Activated CD4-positive, alpha-beta T cell treated with anti-CD3 and anti-CD28 coated beads, Interleukin-2, amount 10 ng/mL, durations not matched to agents 7 days and 5 days (primary cell): ENCODE results near the gene PSRC1. TPM values are rescaled to one million over a fixed set of nuclear protein-coding genes. Genes with fewer than 3 reads are reported as not detected.

Experiments
- CTCF ChIA-PET: fragments of 350-600 bp; sonication (Branson Sonifier 250); formaldehyde crosslinking; loops from one replicate; lab custom pipeline; 2021; ENCODE audit warnings: antibody characterized with exemption; lab: Charles Lee
- POLR2A ChIA-PET: fragments of 350-600 bp; sonication (Branson Sonifier 250); formaldehyde crosslinking; loops from one replicate; lab custom pipeline; 2021; ENCODE audit warnings: antibody characterized with exemption; lab: Charles Lee
- DNase-seq: peaks from one replicate; pipeline ENCODE4 v3.0.0-alpha.2; 2020
- H3K27ac Mint-ChIP-seq: one replicate; pipeline ENCODE4 v1.8.0; 2021; ENCODE audit warnings: mild to moderate bottlenecking, moderate library complexity, mixed read lengths
- H3K27me3 Mint-ChIP-seq: one replicate; pipeline ENCODE4 v1.8.0; 2021; ENCODE audit warnings: mixed read lengths
- H3K36me3 Mint-ChIP-seq: one replicate; pipeline ENCODE4 v1.8.0; 2021; ENCODE audit warnings: low read depth, mixed read lengths
- H3K4me1 Mint-ChIP-seq: one replicate; pipeline ENCODE4 v1.8.0; 2021; ENCODE audit warnings: mixed read lengths
- H3K4me3 Mint-ChIP-seq: one replicate; pipeline ENCODE4 v1.8.0; 2021; ENCODE audit warnings: mild to moderate bottlenecking, moderate library complexity, mixed read lengths
- H3K9me3 Mint-ChIP-seq: one replicate; pipeline ENCODE4 v1.8.0; 2021; ENCODE audit warnings: mixed read lengths
- total RNA-seq, 2 experiments: library from RNA; stranded (reverse); gene quantifications; one replicate each; pipeline ENCODE4 v1.2.3, GENCODE V29; 2021

Gene PSRC1
- total RNA-seq, 2 experiments from 2014 or later = 32.7 to 34.5 TPM

DNA sequence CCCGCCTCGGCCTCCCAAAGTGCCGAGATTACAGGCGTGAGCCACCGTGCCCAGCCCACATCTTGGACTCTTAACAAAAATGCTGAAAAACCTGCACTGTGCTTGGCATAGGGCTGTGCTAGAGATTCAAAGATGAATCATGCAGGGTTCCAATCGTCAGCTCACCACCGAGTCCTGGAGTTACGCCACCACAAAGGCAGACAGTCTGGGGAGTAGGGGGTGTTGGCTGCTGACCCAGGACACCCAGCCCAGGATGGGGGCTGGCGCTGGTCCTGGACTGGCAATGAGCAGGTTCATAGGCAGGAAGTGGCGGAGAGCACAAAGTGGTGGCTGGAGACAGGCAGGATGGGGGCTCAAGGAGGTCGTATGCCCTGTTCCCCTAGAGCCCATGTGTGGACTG lies 16.0 kb downstream of the PSRC1 start:
- Mint-ChIP-seq H3K36me3 (no peaks in the 10 kb centered on the region), H3K4me1 (peaks cover 3% of the 10 kb centered on the region), H3K27me3 (no peaks in the 10 kb centered on the region), H3K27ac (no peak overlapping the region), H3K9me3 (no peaks in the 10 kb centered on the region), H3K4me3 (no peak overlapping the region)
- POLR2A ChIA-PET = no interaction called here
- CTCF ChIA-PET = interaction anchor here (1.3 kb wide), 1 partner anchor 27 kb away, joined by 3 read pairs; no protein-coding TSS in a partner anchor
- no peak for DNase-seq

DNA sequence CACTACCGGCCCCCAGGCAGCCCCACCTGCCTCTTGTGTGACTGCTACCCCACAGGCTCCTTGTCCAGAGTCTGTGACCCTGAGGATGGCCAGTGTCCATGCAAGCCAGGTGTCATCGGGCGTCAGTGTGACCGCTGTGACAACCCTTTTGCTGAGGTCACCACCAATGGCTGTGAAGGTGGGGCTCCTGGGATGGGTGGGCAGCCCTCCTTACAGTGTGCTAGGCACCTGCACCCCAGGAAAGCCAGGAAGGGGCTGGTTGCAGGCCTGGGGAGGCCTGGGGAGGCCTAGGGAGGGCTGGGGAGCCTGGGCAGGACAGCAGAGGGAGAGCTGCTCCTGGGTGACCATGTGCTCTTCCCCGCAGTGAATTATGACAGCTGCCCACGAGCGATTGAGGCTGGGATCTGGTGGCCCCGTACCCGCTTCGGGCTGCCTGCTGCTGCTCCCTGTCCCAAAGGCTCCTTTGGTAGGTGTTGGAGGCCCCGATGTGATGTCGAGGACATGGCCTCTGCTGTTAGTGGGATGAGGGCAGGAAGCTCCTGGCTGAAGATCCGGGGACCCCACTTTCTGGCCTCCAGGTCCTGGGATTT lies 17.1 kb downstream of the PSRC1 start:
- Mint-ChIP-seq H3K9me3 (no peaks in the 10 kb centered on the region), H3K27ac (no peak overlapping the region), H3K36me3 (no peaks in the 10 kb centered on the region), H3K4me3 (no peak overlapping the region), H3K4me1 (peaks cover 3% of the 10 kb centered on the region), H3K27me3 (no peaks in the 10 kb centered on the region)
- ChIA-PET CTCF (interaction anchor here (0.9 to 1.3 kb wide), 2 partner anchors 12 to 26 kb away, joined by 3 read pairs; no protein-coding TSS in a partner anchor), POLR2A (interaction anchor here (0.5 kb wide), 1 partner anchor 161 kb away, joined by 7 read pairs; no protein-coding TSS in a partner anchor)
- DNase-seq = no peak

- H3K4me1 Mint-ChIP-seq = peaks cover 3% of the 10 kb centered on the region
- DNase-seq = no peak
- H3K27me3 Mint-ChIP-seq = no peaks in the 10 kb centered on the region
- POLR2A ChIA-PET = no interaction called here
- no peak overlapping the region for H3K27ac Mint-ChIP-seq
- no peak overlapping the region for H3K4me3 Mint-ChIP-seq
- CTCF ChIA-PET = interaction anchor here (0.9 to 3.3 kb wide), 7 partner anchors 12 to 267 kb away, joined by 3 to 16 read pairs (median 7); partner anchors contain the start of genes SARS1 and SORT1
- H3K36me3 Mint-ChIP-seq = no peaks in the 10 kb centered on the region
- no peaks in the 10 kb centered on the region for H3K9me3 Mint-ChIP-seq
These were observed 17.9 kb downstream of the PSRC1 start for GRCh38 chr1:109265016-109265415.

DNA sequence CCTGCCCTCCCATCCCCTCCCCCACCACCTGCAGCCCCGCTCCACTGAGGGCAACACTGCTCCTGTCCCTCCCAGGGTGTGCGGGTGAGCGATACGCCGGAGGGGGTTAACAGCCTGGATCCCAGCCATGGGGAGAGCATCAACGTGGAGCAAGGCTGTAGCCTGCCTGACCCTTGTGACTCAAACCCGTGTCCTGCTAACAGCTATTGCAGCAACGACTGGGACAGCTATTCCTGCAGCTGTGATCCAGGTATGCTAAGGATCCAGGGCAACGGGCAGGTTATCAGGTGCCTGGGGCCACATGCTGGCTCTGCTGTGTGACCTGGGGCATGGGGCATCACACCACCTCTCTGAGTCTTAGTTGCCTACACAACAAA lies 18.6 kb downstream of the PSRC1 start:
- no peak for DNase-seq
- no peaks in the 10 kb centered on the region for H3K36me3 Mint-ChIP-seq
- no peak overlapping the region for H3K4me3 Mint-ChIP-seq
- H3K27ac Mint-ChIP-seq = no peak overlapping the region
- ChIA-PET POLR2A (no interaction called here), CTCF (interaction anchor here (0.6 to 3.3 kb wide), 15 partner anchors 9 to 277 kb away, joined by 3 to 16 read pairs (median 3); partner anchors contain the start of genes PSRC1, SARS1 and SORT1)
- peaks cover 3% of the 10 kb centered on the region for H3K4me1 Mint-ChIP-seq
- H3K9me3 Mint-ChIP-seq = no peaks in the 10 kb centered on the region
- no peaks in the 10 kb centered on the region for H3K27me3 Mint-ChIP-seq

DNA sequence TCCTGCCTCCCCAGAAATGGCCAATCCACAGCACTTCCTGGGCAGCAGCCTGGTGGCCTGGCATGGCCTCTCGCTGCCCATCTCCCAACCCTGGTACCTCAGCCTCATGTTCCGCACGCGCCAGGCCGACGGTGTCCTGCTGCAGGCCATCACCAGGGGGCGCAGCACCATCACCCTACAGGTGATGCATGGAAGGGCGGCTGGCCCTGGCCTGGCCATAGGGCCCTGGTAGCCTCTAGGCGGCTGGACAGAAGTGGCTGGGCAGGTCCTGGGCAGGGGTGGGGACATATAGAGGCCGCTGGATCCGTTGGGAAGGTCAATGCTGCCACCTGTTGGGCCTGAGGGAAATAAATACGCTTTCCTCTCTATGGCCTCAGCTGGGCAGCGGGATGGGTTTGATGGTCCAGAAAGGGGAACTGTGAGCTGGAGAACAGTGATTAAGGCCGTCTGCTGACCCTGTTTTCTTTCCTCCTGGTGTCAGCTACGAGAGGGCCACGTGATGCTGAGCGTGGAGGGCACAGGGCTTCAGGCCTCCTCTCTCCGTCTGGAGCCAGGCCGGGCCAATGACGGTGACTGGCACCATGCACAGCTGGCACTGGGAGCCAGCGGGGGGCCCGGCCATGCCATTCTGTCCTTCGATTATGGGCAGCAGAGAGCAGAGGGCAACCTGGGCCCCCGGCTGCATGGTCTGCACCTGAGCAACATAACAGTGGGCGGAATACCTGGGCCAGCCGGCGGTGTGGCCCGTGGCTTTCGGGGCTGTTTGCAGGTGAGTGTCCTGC lies 19.2 kb downstream of the PSRC1 start:
- no peak overlapping the region for H3K4me3 Mint-ChIP-seq
- peaks cover 3% of the 10 kb centered on the region for H3K4me1 Mint-ChIP-seq
- peak; percentile 82 for DNase-seq
- H3K27ac Mint-ChIP-seq = no peak overlapping the region
- H3K9me3 Mint-ChIP-seq = no peaks in the 10 kb centered on the region
- POLR2A ChIA-PET = no interaction called here
- no peaks in the 10 kb centered on the region for H3K27me3 Mint-ChIP-seq
- CTCF ChIA-PET = interaction anchor here (0.6 to 3.3 kb wide), 16 partner anchors 9 to 277 kb away, joined by 3 to 16 read pairs (median 3); partner anchors contain the start of genes PSRC1, SARS1 and SORT1
- H3K36me3 Mint-ChIP-seq = no peaks in the 10 kb centered on the region

- Mint-ChIP-seq H3K4me1 (peaks cover 3% of the 10 kb centered on the region), H3K27ac (no peak overlapping the region)
These were observed 19.7 kb downstream of the PSRC1 start for GRCh38 chr1:109263234-109263596.

DNA sequence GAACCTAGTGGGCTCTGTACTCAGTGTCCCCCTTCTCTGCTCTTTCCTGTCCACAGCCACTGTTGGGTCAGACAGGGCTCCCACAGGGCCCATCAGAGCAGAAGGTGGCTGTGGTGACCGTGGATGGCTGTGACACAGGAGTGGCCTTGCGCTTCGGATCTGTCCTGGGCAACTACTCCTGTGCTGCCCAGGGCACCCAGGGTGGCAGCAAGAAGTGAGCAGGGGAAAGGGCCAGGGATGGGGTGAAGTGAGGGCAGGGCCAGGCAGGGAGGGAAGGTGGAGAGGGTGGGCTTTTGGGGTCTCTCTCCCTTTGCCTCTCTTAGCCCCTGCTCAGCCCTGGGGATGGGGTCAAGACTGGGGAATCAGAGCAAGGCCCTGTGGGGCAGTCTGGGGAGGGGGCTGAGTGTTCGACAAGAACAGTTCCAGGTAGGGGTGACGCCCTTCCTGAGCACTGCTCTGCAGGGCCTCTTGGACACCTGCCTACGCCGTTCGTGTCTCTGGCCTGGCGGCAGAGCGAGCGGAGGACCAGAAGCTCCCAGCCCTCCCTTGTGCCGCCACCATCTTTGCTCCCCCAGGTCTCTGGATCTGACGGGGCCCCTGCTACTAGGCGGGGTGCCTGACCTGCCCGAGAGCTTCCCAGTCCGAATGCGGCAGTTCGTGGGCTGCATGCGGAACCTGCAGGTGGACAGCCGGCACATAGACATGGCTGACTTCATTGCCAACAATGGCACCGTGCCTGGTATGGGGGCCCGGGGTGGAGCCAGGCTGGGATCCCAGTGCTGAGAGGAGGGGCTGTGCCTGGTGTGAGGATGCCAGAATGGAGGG lies 20.5 kb downstream of the PSRC1 start:
- H3K27me3 Mint-ChIP-seq = no peaks in the 10 kb centered on the region
- peaks cover 4% of the 10 kb centered on the region for H3K4me1 Mint-ChIP-seq
- ChIA-PET POLR2A (no interaction called here), CTCF (interaction anchor here (0.7 to 3.3 kb wide), 5 partner anchors 14 to 270 kb away, joined by 3 to 16 read pairs (median 10); partner anchors contain the start of gene SORT1)
- no peak for DNase-seq
- no peaks in the 10 kb centered on the region for H3K9me3 Mint-ChIP-seq
- no peak overlapping the region for H3K4me3 Mint-ChIP-seq
- H3K36me3 Mint-ChIP-seq = no peaks in the 10 kb centered on the region
- H3K27ac Mint-ChIP-seq = no peak overlapping the region

More at GRCh38 chr1:109263234-109263596, 19.7 kb downstream of the PSRC1 start:
- no peak overlapping the region for H3K4me3 Mint-ChIP-seq
- ChIA-PET POLR2A (no interaction called here), CTCF (interaction anchor here (0.7 to 3.3 kb wide), 6 partner anchors 14 to 269 kb away, joined by 3 to 16 read pairs (median 7); partner anchors contain the start of gene SORT1)
- no peaks in the 10 kb centered on the region for H3K36me3 Mint-ChIP-seq
- no peaks in the 10 kb centered on the region for H3K27me3 Mint-ChIP-seq
- no peak for DNase-seq
- H3K9me3 Mint-ChIP-seq = no peaks in the 10 kb centered on the region

GRCh38 chr1:109261578-109261977 lies 21.4 kb downstream of the PSRC1 start:
- ChIA-PET POLR2A (no interaction called here), CTCF (no interaction called here)
- H3K9me3 Mint-ChIP-seq = no peaks in the 10 kb centered on the region
- no peaks in the 10 kb centered on the region for H3K27me3 Mint-ChIP-seq
- H3K27ac Mint-ChIP-seq = no peak overlapping the region
- peaks cover 6% of the 10 kb centered on the region for H3K4me1 Mint-ChIP-seq
- H3K4me3 Mint-ChIP-seq = no peak overlapping the region
- H3K36me3 Mint-ChIP-seq = no peaks in the 10 kb centered on the region
- DNase-seq = no peak

GRCh38 chr1:109261006-109261405 lies 21.9 kb downstream of the PSRC1 start:
- no peak overlapping the region for H3K4me3 Mint-ChIP-seq
- H3K27me3 Mint-ChIP-seq = no peaks in the 10 kb centered on the region
- H3K27ac Mint-ChIP-seq = no peak overlapping the region
- no peaks in the 10 kb centered on the region for H3K9me3 Mint-ChIP-seq
- H3K36me3 Mint-ChIP-seq = no peaks in the 10 kb centered on the region
- ChIA-PET POLR2A (no interaction called here), CTCF (interaction anchor here (2.3 kb wide), 1 partner anchor 271 kb away, joined by 7 read pairs; no protein-coding TSS in a partner anchor)
- peaks cover 6% of the 10 kb centered on the region for H3K4me1 Mint-ChIP-seq
- no peak for DNase-seq

GRCh38 chr1:109259674-109260557 lies 23.0 kb downstream of the PSRC1 start:
- ChIA-PET POLR2A (no interaction called here), CTCF (interaction anchor here (2.3 kb wide), 1 partner anchor 272 kb away, joined by 7 read pairs; no protein-coding TSS in a partner anchor)
- no peak overlapping the region for H3K4me3 Mint-ChIP-seq
- DNase-seq = no peak
- H3K27ac Mint-ChIP-seq = no peak overlapping the region
- no peaks in the 10 kb centered on the region for H3K9me3 Mint-ChIP-seq
- no peaks in the 10 kb centered on the region for H3K27me3 Mint-ChIP-seq
- peaks cover 6% of the 10 kb centered on the region for H3K4me1 Mint-ChIP-seq
- no peaks in the 10 kb centered on the region for H3K36me3 Mint-ChIP-seq

GRCh38 chr1:109258481-109259466 lies 24.2 kb downstream of the PSRC1 start:
- DNase-seq = no peak
- H3K27ac Mint-ChIP-seq = no peak overlapping the region
- ChIA-PET CTCF (interaction anchor here (2.3 kb wide), 1 partner anchor 273 kb away, joined by 7 read pairs; no protein-coding TSS in a partner anchor), POLR2A (no interaction called here)
- peaks cover 6% of the 10 kb centered on the region for H3K4me1 Mint-ChIP-seq
- H3K9me3 Mint-ChIP-seq = no peaks in the 10 kb centered on the region
- no peaks in the 10 kb centered on the region for H3K36me3 Mint-ChIP-seq
- no peak overlapping the region for H3K4me3 Mint-ChIP-seq
- no peaks in the 10 kb centered on the region for H3K27me3 Mint-ChIP-seq
